Neural cell (in vitro differentiated cells): ENCODE data around the gene GLRX.

Experiments
- EP300 ChIP-seq: fragments of 450-650 bp; conservative IDR thresholded peaks from 2 replicates; pipeline ENCODE4 v1.6.1; 2014; ENCODE audit warnings: antibody characterized with exemption, mild to moderate bottlenecking, moderate library complexity; ENCODE audit not compliant: poor library complexity, severe bottlenecking
- EZH2 ChIP-seq: fragments of 200-600, 300-800 bp; shearing (Covaris generic), sonication (generic); IDR thresholded peaks from 2 replicates; pipeline ENCODE4 v1.6.1; 2014; ENCODE audit warnings: antibody characterized with exemption, low read length, borderline replicate concordance, mild to moderate bottlenecking; ENCODE audit not compliant: insufficient read depth, poor library complexity, severe bottlenecking
- MXI1 ChIP-seq: fragments of 450-650 bp; conservative IDR thresholded peaks from 2 replicates; pipeline ENCODE4 v1.6.1; 2014; ENCODE audit warnings: antibody characterized with exemption, mild to moderate bottlenecking; ENCODE audit not compliant: poor library complexity, severe bottlenecking
- POLR2AphosphoS5 ChIP-seq: IDR thresholded peaks from 2 replicates; pipeline ENCODE4 v1.6.1; 2012
- SMC3 ChIP-seq: fragments of 450-650 bp; conservative IDR thresholded peaks from 2 replicates; pipeline ENCODE4 v1.6.1; 2014; ENCODE audit warnings: antibody characterized with exemption, mild to moderate bottlenecking, moderate library complexity; ENCODE audit not compliant: poor library complexity
- TAF1 ChIP-seq: IDR thresholded peaks from 2 replicates; pipeline ENCODE4 v1.6.1; 2012; ENCODE audit warnings: low read depth
- TF ChIP-seq, protein P1 (sequence below): fragments of 450-650 bp; IDR thresholded peaks from 2 replicates; pipeline ENCODE4 v1.5.1; 2014; ENCODE audit warnings: antibody characterized with exemption, mild to moderate bottlenecking, moderate library complexity; ENCODE audit not compliant: poor library complexity, severe bottlenecking
- TF ChIP-seq, protein P2 (sequence below): IDR thresholded peaks from 2 replicates; pipeline ENCODE4 v1.6.1; 2012; ENCODE audit warnings: borderline replicate concordance

GRCh38 chr5:95841914-95842812 lies 19.6 kb upstream of the GLRX start:
- TF ChIP-seq, protein P1, sequence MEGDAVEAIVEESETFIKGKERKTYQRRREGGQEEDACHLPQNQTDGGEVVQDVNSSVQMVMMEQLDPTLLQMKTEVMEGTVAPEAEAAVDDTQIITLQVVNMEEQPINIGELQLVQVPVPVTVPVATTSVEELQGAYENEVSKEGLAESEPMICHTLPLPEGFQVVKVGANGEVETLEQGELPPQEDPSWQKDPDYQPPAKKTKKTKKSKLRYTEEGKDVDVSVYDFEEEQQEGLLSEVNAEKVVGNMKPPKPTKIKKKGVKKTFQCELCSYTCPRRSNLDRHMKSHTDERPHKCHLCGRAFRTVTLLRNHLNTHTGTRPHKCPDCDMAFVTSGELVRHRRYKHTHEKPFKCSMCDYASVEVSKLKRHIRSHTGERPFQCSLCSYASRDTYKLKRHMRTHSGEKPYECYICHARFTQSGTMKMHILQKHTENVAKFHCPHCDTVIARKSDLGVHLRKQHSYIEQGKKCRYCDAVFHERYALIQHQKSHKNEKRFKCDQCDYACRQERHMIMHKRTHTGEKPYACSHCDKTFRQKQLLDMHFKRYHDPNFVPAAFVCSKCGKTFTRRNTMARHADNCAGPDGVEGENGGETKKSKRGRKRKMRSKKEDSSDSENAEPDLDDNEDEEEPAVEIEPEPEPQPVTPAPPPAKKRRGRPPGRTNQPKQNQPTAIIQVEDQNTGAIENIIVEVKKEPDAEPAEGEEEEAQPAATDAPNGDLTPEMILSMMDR: no peak
- TF ChIP-seq EZH2 (no peak), POLR2AphosphoS5 (no peak), MXI1 (no peak), EP300 (no peak), SMC3 (no peak), TAF1 (no peak)
- TF ChIP-seq, protein P2, sequence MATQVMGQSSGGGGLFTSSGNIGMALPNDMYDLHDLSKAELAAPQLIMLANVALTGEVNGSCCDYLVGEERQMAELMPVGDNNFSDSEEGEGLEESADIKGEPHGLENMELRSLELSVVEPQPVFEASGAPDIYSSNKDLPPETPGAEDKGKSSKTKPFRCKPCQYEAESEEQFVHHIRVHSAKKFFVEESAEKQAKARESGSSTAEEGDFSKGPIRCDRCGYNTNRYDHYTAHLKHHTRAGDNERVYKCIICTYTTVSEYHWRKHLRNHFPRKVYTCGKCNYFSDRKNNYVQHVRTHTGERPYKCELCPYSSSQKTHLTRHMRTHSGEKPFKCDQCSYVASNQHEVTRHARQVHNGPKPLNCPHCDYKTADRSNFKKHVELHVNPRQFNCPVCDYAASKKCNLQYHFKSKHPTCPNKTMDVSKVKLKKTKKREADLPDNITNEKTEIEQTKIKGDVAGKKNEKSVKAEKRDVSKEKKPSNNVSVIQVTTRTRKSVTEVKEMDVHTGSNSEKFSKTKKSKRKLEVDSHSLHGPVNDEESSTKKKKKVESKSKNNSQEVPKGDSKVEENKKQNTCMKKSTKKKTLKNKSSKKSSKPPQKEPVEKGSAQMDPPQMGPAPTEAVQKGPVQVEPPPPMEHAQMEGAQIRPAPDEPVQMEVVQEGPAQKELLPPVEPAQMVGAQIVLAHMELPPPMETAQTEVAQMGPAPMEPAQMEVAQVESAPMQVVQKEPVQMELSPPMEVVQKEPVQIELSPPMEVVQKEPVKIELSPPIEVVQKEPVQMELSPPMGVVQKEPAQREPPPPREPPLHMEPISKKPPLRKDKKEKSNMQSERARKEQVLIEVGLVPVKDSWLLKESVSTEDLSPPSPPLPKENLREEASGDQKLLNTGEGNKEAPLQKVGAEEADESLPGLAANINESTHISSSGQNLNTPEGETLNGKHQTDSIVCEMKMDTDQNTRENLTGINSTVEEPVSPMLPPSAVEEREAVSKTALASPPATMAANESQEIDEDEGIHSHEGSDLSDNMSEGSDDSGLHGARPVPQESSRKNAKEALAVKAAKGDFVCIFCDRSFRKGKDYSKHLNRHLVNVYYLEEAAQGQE: no peak
